Smooth muscle cell of bladder (primary cell): ENCODE measurements around the gene MOG. TPM values are rescaled to one million over a fixed set of nuclear protein-coding genes. Genes with fewer than 3 reads are reported as not detected.

Experiments
- total RNA-seq: library from RNA; depleted of rRNA; stranded (reverse); fragments of >200 nt; gene quantifications from 2 replicates; pipeline ENCODE4 v1.2.3, GENCODE V29; 2014

Gene MOG
- total RNA-seq, result not detected in 2 replicates

DNA sequence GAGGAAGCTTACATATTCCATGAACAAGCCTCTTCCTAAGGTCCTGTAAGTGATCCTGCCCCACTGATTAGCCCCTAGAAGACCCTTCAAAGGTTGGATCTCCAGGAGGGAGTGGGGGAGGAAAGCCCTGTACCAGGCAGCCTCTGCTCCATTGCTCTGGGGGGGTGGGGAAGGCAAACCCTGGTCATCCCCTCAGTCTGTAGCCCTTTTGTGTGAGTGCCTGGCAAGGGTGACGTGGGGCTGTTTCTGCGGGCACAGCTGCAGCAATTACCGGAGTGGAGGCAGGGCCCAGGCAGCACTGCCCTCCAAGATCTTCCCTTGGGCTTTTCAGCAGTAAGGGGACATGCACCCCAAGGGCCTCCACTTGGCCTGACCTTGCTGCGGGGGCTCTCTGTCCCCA is at the start of gene MOG:
TSS of gene MOG (plus strand) at position 295 of the 400 bp plus-strand sequence. CDS start 118 bp downstream, outside the sequence.

DNA sequence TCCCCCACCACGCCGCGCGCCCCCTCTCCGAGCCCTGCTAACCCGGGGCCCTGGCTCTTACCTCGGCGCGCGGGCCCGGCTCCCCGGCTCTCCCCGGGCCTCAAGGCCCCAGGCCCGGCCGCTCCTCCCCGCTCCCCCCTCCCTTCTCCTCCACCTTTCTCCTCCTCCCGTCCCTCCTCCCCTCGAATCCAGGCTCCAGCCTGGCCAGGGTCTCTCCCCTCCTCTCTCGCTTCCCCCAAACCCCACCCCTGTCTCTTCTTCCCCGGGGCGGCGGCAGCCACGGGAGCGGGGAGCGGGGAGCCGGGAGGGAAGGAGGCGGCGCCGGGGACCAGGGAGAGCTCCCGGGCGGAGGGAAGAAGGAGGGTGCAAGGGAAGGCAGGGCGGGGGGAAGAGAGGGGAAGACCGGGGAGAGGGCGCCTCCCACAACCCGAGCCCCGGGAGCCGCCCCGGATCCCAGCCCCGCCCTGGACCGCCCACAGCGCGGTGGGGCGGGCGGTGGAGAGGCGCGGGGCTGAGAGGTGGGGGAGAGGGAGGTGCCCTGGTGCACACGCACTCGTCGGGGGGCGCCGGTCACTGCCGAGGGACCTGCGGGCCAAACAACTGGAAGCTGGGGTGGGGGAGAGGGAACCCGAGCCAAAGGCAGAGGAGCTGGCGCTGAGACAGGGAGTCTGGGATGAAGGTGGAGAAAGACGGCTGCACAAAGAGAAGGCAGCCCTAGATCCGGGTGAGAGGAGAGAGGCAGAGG is 23.9 kb upstream of the MOG start, which contains the start of gene GABBR1:
TSS of gene GABBR1 (minus strand) at position 395 of the 745 bp plus-strand sequence. CDS start 798 bp downstream, outside the sequence.

DNA sequence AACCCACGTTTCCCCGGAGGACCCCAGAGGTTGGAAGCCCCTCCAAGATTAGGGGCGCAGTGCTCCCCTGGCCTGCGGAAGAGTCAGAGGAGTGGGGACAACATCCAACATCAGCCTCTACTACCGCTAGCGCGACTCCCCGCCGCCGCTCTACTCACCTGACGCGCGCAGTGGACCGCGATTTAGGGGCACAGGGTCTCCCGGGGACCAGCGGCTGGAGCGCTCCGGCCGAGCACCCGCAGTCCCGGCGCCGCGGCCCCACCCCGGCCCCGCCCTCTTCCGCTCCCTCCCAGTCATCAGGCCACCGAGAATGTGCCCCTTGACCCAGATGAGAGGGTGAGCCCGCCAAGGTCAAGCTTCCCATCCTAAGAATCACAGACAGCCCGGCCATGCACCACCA is 24.0 kb downstream of the MOG start, which contains the start of gene ZFP57:
TSS of gene ZFP57 (minus strand) at position 249 of the 400 bp plus-strand sequence. CDS start 4,149 bp downstream, outside the sequence.

Other genes with a start within 250 kb of the MOG start
- not detected in 2 replicates for gene OR12D1, start 242.2 kb upstream of the MOG start, total RNA-seq
- gene OR10C1, start 217.8 kb upstream of the MOG start, total RNA-seq, result not detected in 2 replicates
- gene OR11A1, start 200.0 kb upstream of the MOG start, total RNA-seq, result not detected in 2 replicates
- gene OR2H1, start 199.9 kb upstream of the MOG start, total RNA-seq, result 0.14 TPM in 1 of 2 replicates, not detected in the other
- gene MAS1L, start 169.1 kb upstream of the MOG start, total RNA-seq, result not detected in 2 replicates
- not detected in 2 replicates for gene UBD, start 97.4 kb upstream of the MOG start, total RNA-seq
- not detected in 2 replicates for gene OR2H2, start 72.0 kb upstream of the MOG start, total RNA-seq
- gene GABBR1, start 23.9 kb upstream of the MOG start, total RNA-seq, result 10.2 and 13.5 TPM in 2 replicates
- gene ZFP57, start 24.1 kb downstream of the MOG start, total RNA-seq, result 0.37 TPM in 1 of 2 replicates, not detected in the other
- gene HLA-F, start 66.3 kb downstream of the MOG start, total RNA-seq, result 2.6 and 8.0 TPM in 2 replicates
- gene HLA-G, start 170.7 kb downstream of the MOG start, total RNA-seq, result 0.14 and 0.37 TPM in 2 replicates